KMS-11 (cell line): ENCODE measurements around the gene WAPL.

Source experiments
- H2AFZ ChIP-seq: fragments of 200-600 bp; sonication (generic); 2 replicates; pipeline ENCODE4 v1.6.1; 2016; ENCODE audit warnings: antibody characterized with exemption, mixed run types, low read depth
- H3K27ac ChIP-seq: fragments of 200-600 bp; sonication (generic); 2 replicates; pipeline ENCODE4 v1.6.1; 2016; ENCODE audit warnings: mild to moderate bottlenecking, mixed run types
- H3K27me3 ChIP-seq: fragments of 200-600 bp; sonication (generic); 2 replicates; pipeline ENCODE4 v1.6.1; 2017; ENCODE audit warnings: mild to moderate bottlenecking, low read depth, mixed run types, moderate library complexity; ENCODE audit not compliant: insufficient read depth
- H3K36me3 ChIP-seq: fragments of 200-600 bp; sonication (generic); 2 replicates; pipeline ENCODE4 v1.6.1; 2017; ENCODE audit warnings: mild to moderate bottlenecking, mixed run types; ENCODE audit not compliant: insufficient read depth
- H3K4me1 ChIP-seq: fragments of 200-600 bp; sonication (generic); 2 replicates; pipeline ENCODE4 v1.6.1; 2016; ENCODE audit warnings: mild to moderate bottlenecking, low read depth, mixed run types; ENCODE audit not compliant: poor library complexity, severe bottlenecking
- H3K4me2 ChIP-seq: fragments of 200-600 bp; sonication (generic); 2 replicates; pipeline ENCODE4 v1.7.0; 2016; ENCODE audit warnings: mild to moderate bottlenecking, mixed run types
- H3K4me3 ChIP-seq: fragments of 200-600 bp; sonication (generic); IDR thresholded peaks from 2 replicates; pipeline ENCODE4 v1.6.1; 2017; ENCODE audit warnings: low read depth, low read length, mixed read lengths; ENCODE audit not compliant: insufficient read depth
- H3K79me2 ChIP-seq: fragments of 200-600 bp; sonication (generic); 2 replicates; pipeline ENCODE4 v1.6.1; 2016; ENCODE audit warnings: low read depth, mixed run types; ENCODE audit not compliant: insufficient read depth
- H3K9ac ChIP-seq: fragments of 200-600 bp; sonication (generic); 2 replicates; pipeline ENCODE4 v1.6.1; 2016; ENCODE audit warnings: mild to moderate bottlenecking, mixed run types
- H4K20me1 ChIP-seq: fragments of 200-600 bp; sonication (generic); 2 replicates; pipeline ENCODE4 v1.6.1; 2016; ENCODE audit warnings: mild to moderate bottlenecking, mixed run types; ENCODE audit not compliant: insufficient read depth
- TF ChIP-seq, protein P1 (sequence below): fragments of 200-600 bp; sonication (generic); conservative IDR thresholded peaks from 2 replicates; pipeline ENCODE4 v1.6.1; 2017; ENCODE audit warnings: low read depth, mild to moderate bottlenecking, antibody characterized with exemption, low read length, moderate library complexity, mixed read lengths

WAPL gene

DNA sequence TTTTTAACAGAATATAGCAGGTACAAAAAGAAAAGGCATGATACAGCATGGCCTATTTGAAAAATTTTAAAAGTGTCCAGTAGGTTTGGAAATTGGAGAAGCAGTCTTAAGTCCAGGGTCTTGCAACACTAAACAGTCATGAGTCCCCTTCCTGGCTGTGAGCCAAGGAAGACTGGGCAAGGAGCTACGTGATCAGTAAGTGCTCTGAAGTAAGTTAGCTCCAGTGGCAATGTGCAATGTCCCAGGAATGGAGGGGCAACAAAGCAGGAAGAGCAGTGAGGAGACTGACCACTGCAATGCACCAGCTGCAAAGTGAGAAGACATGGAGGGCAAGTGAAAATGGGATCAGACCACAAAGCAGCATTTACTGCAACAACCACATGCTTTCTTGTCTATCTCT lies 82.0 kb downstream of the WAPL start:
- H3K4me3 ChIP-seq: no peak overlapping the region
- no peaks in the 10 kb centered on the region for H3K27me3 ChIP-seq
- H3K27ac ChIP-seq: no peak overlapping the region
- no peak overlapping the region for H3K9ac ChIP-seq
- H3K36me3 ChIP-seq: peaks cover 4% of the 10 kb centered on the region; the same call in 1 of the 2 replicates
- H4K20me1 ChIP-seq: no peaks in the 10 kb centered on the region
- no peaks in the 10 kb centered on the region for H3K79me2 ChIP-seq
- no peak overlapping the region for H3K4me2 ChIP-seq
- TF ChIP-seq, protein P1, sequence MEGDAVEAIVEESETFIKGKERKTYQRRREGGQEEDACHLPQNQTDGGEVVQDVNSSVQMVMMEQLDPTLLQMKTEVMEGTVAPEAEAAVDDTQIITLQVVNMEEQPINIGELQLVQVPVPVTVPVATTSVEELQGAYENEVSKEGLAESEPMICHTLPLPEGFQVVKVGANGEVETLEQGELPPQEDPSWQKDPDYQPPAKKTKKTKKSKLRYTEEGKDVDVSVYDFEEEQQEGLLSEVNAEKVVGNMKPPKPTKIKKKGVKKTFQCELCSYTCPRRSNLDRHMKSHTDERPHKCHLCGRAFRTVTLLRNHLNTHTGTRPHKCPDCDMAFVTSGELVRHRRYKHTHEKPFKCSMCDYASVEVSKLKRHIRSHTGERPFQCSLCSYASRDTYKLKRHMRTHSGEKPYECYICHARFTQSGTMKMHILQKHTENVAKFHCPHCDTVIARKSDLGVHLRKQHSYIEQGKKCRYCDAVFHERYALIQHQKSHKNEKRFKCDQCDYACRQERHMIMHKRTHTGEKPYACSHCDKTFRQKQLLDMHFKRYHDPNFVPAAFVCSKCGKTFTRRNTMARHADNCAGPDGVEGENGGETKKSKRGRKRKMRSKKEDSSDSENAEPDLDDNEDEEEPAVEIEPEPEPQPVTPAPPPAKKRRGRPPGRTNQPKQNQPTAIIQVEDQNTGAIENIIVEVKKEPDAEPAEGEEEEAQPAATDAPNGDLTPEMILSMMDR: no peak
- no peak overlapping the region for H2AFZ ChIP-seq
- peaks cover 16% of the 10 kb centered on the region for H3K4me1 ChIP-seq

DNA sequence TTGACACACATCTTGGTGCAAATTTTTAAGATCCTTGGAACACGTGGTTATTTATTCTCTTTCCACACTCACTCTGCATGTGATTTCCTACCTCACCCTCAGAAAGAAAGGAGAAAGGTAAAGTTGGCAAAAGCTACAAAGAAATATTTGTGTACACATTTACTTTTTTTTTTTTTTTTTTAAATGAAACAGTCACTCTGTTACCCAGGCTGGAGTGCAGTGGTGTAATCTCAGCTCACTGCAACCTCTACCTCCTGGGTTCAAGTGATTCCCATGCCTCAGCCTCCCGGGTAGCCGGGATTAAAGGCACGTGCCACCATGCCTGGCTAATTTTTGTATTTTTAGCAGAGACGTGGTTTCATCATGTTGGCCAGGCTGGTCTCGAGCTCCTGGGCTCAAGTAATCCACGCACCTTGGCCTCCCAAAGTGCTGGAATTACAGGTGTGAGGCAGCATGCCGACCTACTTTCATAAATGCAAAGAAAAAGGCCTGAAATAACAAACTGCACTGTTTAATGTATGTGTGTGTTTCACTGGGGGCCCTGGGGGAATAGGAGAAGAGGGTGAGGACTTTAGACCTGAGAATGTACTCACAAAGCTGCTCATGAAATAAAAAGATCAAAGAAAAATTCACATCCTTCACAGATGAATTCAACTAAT lies 83.4 kb downstream of the WAPL start:
- H3K36me3 ChIP-seq: peaks cover 4% of the 10 kb centered on the region; the same call in 1 of the 2 replicates

DNA sequence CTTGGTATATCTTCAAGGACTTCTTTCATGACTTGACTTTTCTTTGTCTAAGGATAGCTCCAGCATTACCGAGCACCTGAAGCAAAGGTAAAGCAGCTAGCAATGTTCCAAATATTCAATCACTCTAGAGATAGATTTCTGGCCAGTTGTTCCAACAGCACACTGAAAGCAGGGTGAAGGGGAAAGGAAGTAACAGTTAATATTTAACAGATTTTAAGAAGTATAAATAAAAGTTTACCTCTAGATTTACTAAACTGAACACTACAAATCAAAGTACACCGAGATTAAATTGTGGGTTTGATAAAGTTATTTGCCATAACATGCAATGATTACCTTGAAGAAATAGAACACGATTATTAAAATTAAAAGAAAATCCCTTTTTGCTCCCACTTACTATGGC lies 84.1 kb downstream of the WAPL start:
- TF ChIP-seq, protein P1: no peak
- Histone ChIP-seq H3K9ac (no peak overlapping the region), H3K27ac (no peak overlapping the region), H3K4me1 (peaks cover 16% of the 10 kb centered on the region), H2AFZ (no peak overlapping the region), H3K27me3 (no peaks in the 10 kb centered on the region), H3K4me2 (no peak overlapping the region), H3K4me3 (no peak overlapping the region), H3K36me3 (peaks cover 4% of the 10 kb centered on the region; the same call in 1 of the 2 replicates), H3K79me2 (no peaks in the 10 kb centered on the region), H4K20me1 (no peaks in the 10 kb centered on the region)

More for the DNA sequence above, 83.4 kb downstream of the WAPL start:
- TF ChIP-seq, protein P1: no peak
- Histone ChIP-seq H4K20me1 (no peaks in the 10 kb centered on the region), H2AFZ (no peak overlapping the region), H3K4me3 (no peak overlapping the region), H3K27ac (no peak overlapping the region), H3K9ac (no peak overlapping the region), H3K79me2 (no peaks in the 10 kb centered on the region), H3K4me2 (no peak overlapping the region), H3K4me1 (peaks cover 16% of the 10 kb centered on the region), H3K27me3 (no peaks in the 10 kb centered on the region)

DNA sequence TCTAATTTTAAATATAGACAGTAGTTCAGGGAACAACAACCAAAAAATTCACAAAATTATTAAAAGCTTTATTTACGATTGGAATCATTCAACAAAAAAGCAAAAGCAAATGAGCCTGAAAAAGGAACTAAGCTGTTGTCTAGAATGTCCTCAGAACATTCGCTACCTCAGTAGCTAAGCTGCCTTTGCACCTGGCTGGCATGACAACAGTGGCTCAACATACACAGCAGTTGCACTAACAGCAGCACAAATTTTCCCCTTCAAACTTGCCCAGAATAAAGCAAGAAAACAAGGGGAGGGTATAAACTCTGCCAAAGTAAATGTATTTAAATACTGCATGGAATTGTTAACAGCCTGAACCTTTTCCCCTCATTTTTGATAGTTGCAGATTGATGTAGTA lies 84.6 kb downstream of the WAPL start:
- peaks cover 15% of the 10 kb centered on the region for H3K4me1 ChIP-seq
- H2AFZ ChIP-seq: no peak overlapping the region
- TF ChIP-seq, protein P1: no peak
- no peaks in the 10 kb centered on the region for H3K79me2 ChIP-seq
- no peak overlapping the region for H3K9ac ChIP-seq
- H3K27ac ChIP-seq: no peak overlapping the region
- H3K36me3 ChIP-seq: peaks cover 4% of the 10 kb centered on the region; the same call in 1 of the 2 replicates
- H3K4me3 ChIP-seq: no peak overlapping the region
- H3K4me2 ChIP-seq: no peak overlapping the region
- no peaks in the 10 kb centered on the region for H4K20me1 ChIP-seq
- no peaks in the 10 kb centered on the region for H3K27me3 ChIP-seq
